HCT116 (cell line): ENCODE results near the gene KIAA1755. TPM values are rescaled to one million over a fixed set of nuclear protein-coding genes. Genes with fewer than 3 reads are reported as not detected.

ENCODE experiments used
- ATAC-seq: fragments of 200-7000 bp; cut with Tn5 transposase; 2 replicates; pipeline ENCODE4 v1.9.1; 2020; ENCODE audit warnings: mild to moderate bottlenecking, moderate library complexity
- BruUV-seq: library from RNA; stranded (reverse); fragments of 400-500 nt; replicated peaks from 2 replicates; lab custom pipeline; 2021; lab: Mats Ljungman, UMichigan
- CTCF ChIA-PET: fragments of 300-600 bp; sonication (Branson Sonifier 250); formaldehyde crosslinking; loops from one replicate; lab custom pipeline; 2021; ENCODE audit warnings: antibody characterized with exemption; lab: Charles Lee
- POLR2A ChIA-PET: fragments of 300-600, 350-600 bp; sonication (Branson Sonifier 250); formaldehyde crosslinking; loops from one replicate; lab custom pipeline; 2021; ENCODE audit warnings: antibody characterized with exemption; lab: Charles Lee
- RAD21 ChIA-PET, 2 experiments: fragments of 300-600 bp; sonication (Branson Sonifier 250); formaldehyde crosslinking; loops; one replicate each; lab custom pipeline; 2023; ENCODE audit warnings: low total read pairs in 2 of 2; ENCODE audit not compliant: uncharacterized antibody in 2 of 2, unreplicated experiment in 2 of 2, low non-redundant PET in 1 of 2; lab: Charles Lee
- DNase-seq: peaks from one replicate; pipeline ENCODE4 v3.0.0-alpha.2; 2010; ENCODE audit warnings: low read depth, low spot score
- H2AFZ ChIP-seq: fragments of 200-600 bp; shearing (Covaris generic), sonication (generic); 2 replicates; pipeline ENCODE4 v1.6.1; 2017; ENCODE audit warnings: low read depth, mixed run types, mixed read lengths, antibody characterized with exemption, low read length; ENCODE audit not compliant: poor library complexity, severe bottlenecking
- H3K27ac ChIP-seq: 2 replicates; pipeline ENCODE4 v1.5.1; 2012; ENCODE audit warnings: low read depth, low read length
- H3K27me3 ChIP-seq: fragments of 200-600 bp; sonication (generic); 2 replicates; pipeline ENCODE4 v1.6.1; 2016; ENCODE audit warnings: mixed run types, low read length, mixed read lengths; ENCODE audit not compliant: insufficient read depth
- H3K36me3 ChIP-seq, 2 experiments: fragments of 200-500 bp in 1 of 2; fragments of 200-600 bp in 1 of 2; sonication (Bioruptor generic) in 1 of 2; sonication (generic) in 1 of 2; 2 replicates each; pipeline versions ENCODE4 v1.5.1 to v1.6.1; 2014 to 2016; ENCODE audit warnings: low read length in 2 of 2, inconsistent platforms in 1 of 2, mixed read lengths in 1 of 2, mixed run types in 1 of 2; ENCODE audit not compliant: insufficient read depth in 2 of 2, control insufficient read depth in 1 of 2
- H3K4me1 ChIP-seq, 2 experiments: fragments of 200-600 bp in 1 of 2; sonication (generic) in 1 of 2; 2 replicates each; pipeline versions ENCODE4 v1.5.1 to v1.6.1; 2012 to 2017; ENCODE audit warnings: low read length in 2 of 2, inconsistent platforms in 1 of 2, mild to moderate bottlenecking in 1 of 2, mixed read lengths in 1 of 2, mixed run types in 1 of 2, moderate library complexity in 1 of 2; ENCODE audit not compliant: insufficient read depth in 2 of 2, control insufficient read depth in 1 of 2
- H3K4me2 ChIP-seq: fragments of 200-600 bp; sonication (generic); 2 replicates; pipeline ENCODE4 v1.6.1; 2017; ENCODE audit warnings: mixed run types, low read length, mixed read lengths
- H3K4me3 ChIP-seq, 2 experiments: fragments of 200-600 bp in 1 of 2; sonication (generic) in 1 of 2; replicated peaks in 1 of 2; 2 replicates each; pipeline ENCODE4 v1.5.1; 2011 to 2016; ENCODE audit warnings: low read length in 2 of 2, control low read depth in 1 of 2, low read depth in 1 of 2, mild to moderate bottlenecking in 1 of 2, mixed read lengths in 1 of 2, mixed run types in 1 of 2
- H3K79me2 ChIP-seq: fragments of 200-600 bp; sonication (generic); 2 replicates; pipeline ENCODE4 v1.6.1; 2017; ENCODE audit warnings: mild to moderate bottlenecking, mixed run types, low read length, moderate library complexity, mixed read lengths; ENCODE audit not compliant: insufficient read depth
- H3K9ac ChIP-seq: fragments of 200-600 bp; sonication (generic); 2 replicates; pipeline ENCODE4 v1.6.1; 2016; ENCODE audit warnings: low read length, mixed read lengths
- H3K9me2 ChIP-seq: fragments of 200-600 bp; sonication (generic), shearing (Covaris generic); 2 replicates; pipeline ENCODE4 v1.6.1; 2017; ENCODE audit warnings: mixed run types, mild to moderate bottlenecking, moderate library complexity; ENCODE audit not compliant: insufficient read depth
- H3K9me3 ChIP-seq, 2 experiments: fragments of 200-500 bp in 1 of 2; fragments of 200-600 bp in 1 of 2; sonication (Bioruptor generic) in 1 of 2; sonication (generic) in 1 of 2; 2 replicates each; pipeline ENCODE4 v1.6.1; 2014 to 2017; ENCODE audit warnings: low read length in 2 of 2, mixed read lengths in 2 of 2, inconsistent platforms in 1 of 2, low read depth in 1 of 2, mild to moderate bottlenecking in 1 of 2, mixed run types in 1 of 2, moderate library complexity in 1 of 2; ENCODE audit not compliant: control insufficient read depth in 1 of 2, insufficient read depth in 1 of 2
- H4K20me1 ChIP-seq: fragments of 200-600 bp; sonication (generic), shearing (Covaris generic); 2 replicates; pipeline ENCODE4 v1.6.1; 2017; ENCODE audit warnings: mixed run types, mild to moderate bottlenecking, moderate library complexity; ENCODE audit not compliant: insufficient read depth
- ELF1 ChIP-seq: IDR thresholded peaks from 2 replicates; pipeline ENCODE4 v1.6.1; 2012; ENCODE audit warnings: low read depth, borderline replicate concordance
- FOSL1 ChIP-seq: IDR thresholded peaks from 2 replicates; pipeline ENCODE4 v1.6.1; 2012; ENCODE audit warnings: low read depth
- POLR2AphosphoS5 ChIP-seq: IDR thresholded peaks from 2 replicates; pipeline ENCODE4 v1.6.1; 2011; ENCODE audit warnings: mild to moderate bottlenecking, low read depth, low read length, moderate library complexity
- RAD21 ChIP-seq: IDR thresholded peaks from 2 replicates; pipeline ENCODE4 v1.6.1; 2012; ENCODE audit warnings: low read depth, mild to moderate bottlenecking
- SIN3A ChIP-seq: IDR thresholded peaks from 2 replicates; pipeline ENCODE4 v1.6.1; 2012; ENCODE audit warnings: low read depth
- YY1 ChIP-seq: IDR thresholded peaks from 2 replicates; pipeline ENCODE4 v1.6.1; 2011; ENCODE audit warnings: low read length, low read depth, moderate library complexity, mild to moderate bottlenecking; ENCODE audit not compliant: insufficient replicate concordance; ENCODE audit errors: extremely low read depth
- ZNF274 ChIP-seq: fragments of 200-500 bp; sonication (Bioruptor generic); IDR thresholded peaks from 2 replicates; pipeline ENCODE4 v1.6.1; 2014; ENCODE audit warnings: mild to moderate bottlenecking, low read depth, low read length, inconsistent platforms
- intact Hi-C: fragments of 100-400 bp; cut with micrococcal nuclease; formaldehyde crosslinking; loops from 2 replicates; pipeline ENCODE4 v1.10.0; 2022
- total RNA-seq: library from RNA; stranded (reverse); gene quantifications from one replicate; pipeline ENCODE4 v1.2.1, GENCODE V29; 2021; ENCODE audit not compliant: unreplicated experiment
- TF ChIP-seq, protein P1 (sequence below): IDR thresholded peaks from 2 replicates; pipeline ENCODE4 v1.6.1; 2012
- TF ChIP-seq, protein P2 (sequence below): IDR thresholded peaks from 2 replicates; pipeline ENCODE4 v1.6.1; 2011; ENCODE audit warnings: mild to moderate bottlenecking, low read length, moderate library complexity; ENCODE audit not compliant: insufficient replicate concordance; ENCODE audit errors: extremely low read depth

The KIAA1755 gene
- total RNA-seq, 1 experiment from 2014 or later, result not detected

DNA sequence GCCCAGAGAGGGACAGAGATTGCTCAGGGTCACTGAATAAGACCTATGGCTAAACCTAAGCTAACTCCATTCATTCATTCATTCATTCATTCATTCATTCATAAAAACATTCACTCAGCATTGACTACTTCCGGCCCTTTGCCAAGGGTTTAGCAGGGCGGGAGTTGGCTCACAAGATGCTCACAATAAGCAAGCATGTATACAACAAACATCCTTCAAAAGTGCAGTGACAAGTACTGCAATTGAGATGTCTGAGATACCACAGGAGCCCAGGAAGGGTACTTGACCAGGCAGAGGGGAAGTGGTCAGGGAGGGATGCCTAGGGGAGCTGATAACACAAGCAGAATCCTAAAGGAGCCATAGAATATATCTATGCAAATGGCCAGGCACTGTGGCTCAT is 18.2 kb upstream of the KIAA1755 start (continued):
- TF ChIP-seq YY1, result no peak
- TF ChIP-seq RAD21, result no peak
- TF ChIP-seq, protein P1, sequence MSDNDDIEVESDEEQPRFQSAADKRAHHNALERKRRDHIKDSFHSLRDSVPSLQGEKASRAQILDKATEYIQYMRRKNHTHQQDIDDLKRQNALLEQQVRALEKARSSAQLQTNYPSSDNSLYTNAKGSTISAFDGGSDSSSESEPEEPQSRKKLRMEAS, result no peak
- no peak for TF ChIP-seq FOSL1
- TF ChIP-seq, protein P2, sequence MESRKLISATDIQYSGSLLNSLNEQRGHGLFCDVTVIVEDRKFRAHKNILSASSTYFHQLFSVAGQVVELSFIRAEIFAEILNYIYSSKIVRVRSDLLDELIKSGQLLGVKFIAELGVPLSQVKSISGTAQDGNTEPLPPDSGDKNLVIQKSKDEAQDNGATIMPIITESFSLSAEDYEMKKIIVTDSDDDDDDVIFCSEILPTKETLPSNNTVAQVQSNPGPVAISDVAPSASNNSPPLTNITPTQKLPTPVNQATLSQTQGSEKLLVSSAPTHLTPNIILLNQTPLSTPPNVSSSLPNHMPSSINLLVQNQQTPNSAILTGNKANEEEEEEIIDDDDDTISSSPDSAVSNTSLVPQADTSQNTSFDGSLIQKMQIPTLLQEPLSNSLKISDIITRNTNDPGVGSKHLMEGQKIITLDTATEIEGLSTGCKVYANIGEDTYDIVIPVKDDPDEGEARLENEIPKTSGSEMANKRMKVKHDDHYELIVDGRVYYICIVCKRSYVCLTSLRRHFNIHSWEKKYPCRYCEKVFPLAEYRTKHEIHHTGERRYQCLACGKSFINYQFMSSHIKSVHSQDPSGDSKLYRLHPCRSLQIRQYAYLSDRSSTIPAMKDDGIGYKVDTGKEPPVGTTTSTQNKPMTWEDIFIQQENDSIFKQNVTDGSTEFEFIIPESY, result no peak
- no peak for TF ChIP-seq ELF1
- TF ChIP-seq ZNF274, result no peak

DNA sequence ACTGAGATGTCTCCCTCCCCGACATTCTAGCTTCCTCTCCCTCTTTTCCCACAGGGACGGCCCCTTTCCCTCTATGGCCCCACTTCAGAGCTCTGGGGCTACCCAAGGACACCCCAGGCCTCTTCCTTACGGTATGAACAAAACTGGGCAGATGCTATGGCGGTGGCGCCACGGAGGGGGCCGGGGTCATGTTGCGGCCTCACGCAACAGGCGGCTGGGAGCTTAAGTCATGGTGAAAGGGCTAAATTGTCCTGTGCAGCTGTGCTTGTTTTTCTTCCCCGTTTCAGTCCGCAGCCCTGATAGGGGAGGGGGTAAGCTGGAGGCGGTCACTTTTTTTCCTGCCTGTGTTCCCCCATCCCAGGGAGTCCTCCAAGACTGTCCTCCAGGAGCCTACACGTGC is 17.6 kb upstream of the KIAA1755 start:
- no peaks in the 10 kb centered on the region for H3K79me2 ChIP-seq

More for the DNA sequence above, 17.6 kb upstream of the KIAA1755 start:
- POLR2A ChIA-PET, result no interaction called here
- Histone ChIP-seq H3K4me1 (peaks cover 7 to 32% of the 10 kb centered on the region in 2 experiments), H3K27me3 (no peaks in the 10 kb centered on the region), H3K27ac (no peak overlapping the region), H3K9me3 (no peaks in the 10 kb centered on the region; a peak in 1 of 4 replicates), H3K36me3 (no peaks in the 10 kb centered on the region), H3K9ac (no peak overlapping the region), H3K4me3 (no peak overlapping the region), H4K20me1 (no peaks in the 10 kb centered on the region), H2AFZ (no peak overlapping the region), H3K4me2 (no peak overlapping the region), H3K9me2 (no peaks in the 10 kb centered on the region)
- CTCF ChIA-PET, result no interaction called here
- DNase-seq, result no peak
- no TSS peak for BruUV-seq
- intact Hi-C loops, result no loop called here
- ATAC-seq, result no peak
- RAD21 ChIA-PET, result no interaction called here
- no peak for TF ChIP-seq SIN3A
- TF ChIP-seq POLR2AphosphoS5, result no peak
